Stimulated activated CD4-positive, alpha-beta T cell treated with anti-CD3 and anti-CD28 coated beads, Interleukin-4, amount 100 ng/mL, for 24 hours (primary cell): ENCODE results near the gene PSMD2.
A peak's percentile ranks its signal among the peaks of the same experiment; 100 is the strongest.
"Not testable (repeated sequence)": the region's sequence is repeated elsewhere in the genome, so short reads cannot be mapped to it uniquely, and the experiment has no call there.

Experiments used
- DNase-seq: peaks from one replicate; pipeline ENCODE4 v3.0.0-alpha.2; 2020

The PSMD2 gene

DNA sequence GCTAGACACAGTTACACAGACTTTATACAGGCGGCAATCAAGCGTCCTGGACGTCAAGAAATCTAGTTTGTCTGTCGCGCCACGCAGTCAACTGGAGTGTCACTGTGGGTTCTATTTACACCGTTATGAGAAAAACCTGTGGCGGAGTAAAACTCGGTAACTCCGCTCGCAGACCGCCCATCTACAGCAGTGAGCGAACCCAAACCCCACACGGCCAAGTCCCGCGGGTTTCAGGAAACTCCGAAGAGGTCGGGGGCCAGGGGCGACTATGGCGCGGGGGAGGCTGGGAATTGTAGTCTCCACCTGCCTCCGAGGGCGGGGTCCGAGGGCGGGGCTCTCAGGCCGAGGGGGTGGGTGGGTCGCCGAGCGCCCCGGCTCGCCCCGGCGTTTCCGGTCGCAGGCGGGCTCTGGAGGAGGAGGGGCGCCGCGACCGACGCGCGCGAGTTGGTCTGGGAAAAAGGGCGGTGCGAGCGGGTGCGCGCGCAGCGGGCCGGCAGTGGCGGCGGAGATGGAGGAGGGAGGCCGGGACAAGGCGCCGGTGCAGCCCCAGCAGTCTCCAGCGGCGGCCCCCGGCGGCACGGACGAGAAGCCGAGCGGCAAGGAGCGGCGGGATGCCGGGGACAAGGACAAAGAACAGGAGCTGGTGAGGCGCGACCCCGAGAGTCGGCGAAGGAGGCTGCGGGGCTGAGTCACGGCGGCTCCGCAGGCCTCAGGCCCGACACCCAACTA is at the start of gene PSMD2:
Gene PSMD2 (plus strand): TSS at position 483 of the 729 bp plus-strand sequence. CDS start 26 bp downstream, at position 509.
- DNase-seq = peak; percentile 98

DNA sequence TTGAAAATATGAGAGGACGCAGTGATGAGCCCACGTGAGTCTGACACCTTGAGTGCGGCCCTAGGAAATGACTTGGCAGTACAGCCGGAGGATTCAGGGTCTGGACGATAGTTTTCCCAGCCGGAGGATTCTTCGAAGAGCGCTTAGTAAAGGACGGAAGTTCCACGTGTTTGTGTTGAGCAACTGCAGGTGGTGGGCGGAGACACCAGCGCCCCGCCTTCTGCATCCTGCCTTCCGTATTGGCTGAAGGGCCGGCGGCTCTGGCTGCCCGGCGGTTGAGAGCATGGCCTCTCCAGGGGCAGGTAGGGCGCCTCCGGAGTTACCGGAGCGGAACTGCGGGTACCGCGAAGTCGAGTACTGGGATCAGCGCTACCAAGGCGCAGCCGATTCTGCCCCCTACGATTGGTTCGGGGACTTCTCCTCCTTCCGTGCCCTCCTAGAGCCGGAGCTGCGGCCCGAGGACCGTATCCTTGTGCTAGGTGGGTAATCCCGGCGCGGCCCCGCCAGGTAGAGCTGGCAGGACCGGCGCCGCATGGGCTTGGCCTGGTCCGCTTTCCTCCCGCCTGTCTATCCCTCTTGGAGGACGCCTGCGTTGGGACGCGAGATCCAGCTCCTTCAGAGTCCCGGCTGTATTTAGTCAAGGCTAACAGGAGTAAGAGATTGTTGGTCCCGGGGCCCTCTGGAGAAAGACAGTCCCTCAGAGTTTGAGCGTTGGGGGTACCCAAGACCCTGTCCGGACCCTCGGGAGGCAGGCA is 49.5 kb upstream of the PSMD2 start, which contains the start of gene EEF1AKMT4:
Gene EEF1AKMT4 (plus strand): TSS at position 261 of the 755 bp plus-strand sequence. CDS start 23 bp downstream, at position 284.
- peak; percentile 97 for DNase-seq

DNA sequence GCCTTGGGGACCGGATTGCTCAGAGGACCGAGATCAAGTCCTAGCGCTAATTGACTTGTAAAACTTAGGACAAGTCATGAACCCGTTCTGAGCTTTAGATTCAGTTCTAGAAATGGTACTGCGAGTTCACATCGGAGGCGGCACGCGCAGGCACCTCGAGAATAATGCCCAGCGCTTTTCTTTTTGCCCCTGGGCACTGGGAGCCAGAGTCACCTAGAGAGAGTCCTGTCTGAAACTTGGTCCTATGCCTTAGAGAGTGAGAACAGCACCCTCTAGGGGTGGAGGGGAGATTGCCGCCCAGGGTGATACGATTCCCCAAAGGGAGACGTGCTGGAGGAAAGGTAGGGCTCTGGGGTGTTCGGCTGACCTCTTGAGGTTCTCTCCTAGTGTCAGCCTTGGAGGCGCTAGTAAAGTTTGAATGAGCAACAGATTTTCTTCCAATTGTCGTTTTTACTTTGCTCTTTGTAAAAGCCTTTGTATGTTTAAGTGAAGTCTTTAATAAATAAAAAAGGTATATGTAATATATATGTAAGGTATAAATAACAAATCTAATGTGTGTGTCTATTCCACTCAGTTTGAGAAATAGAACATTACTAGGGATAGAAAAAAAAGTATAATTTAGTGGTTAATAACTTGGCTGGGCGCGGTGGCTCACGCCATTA is 48.7 kb upstream of the PSMD2 start:
- peak; percentile 93 for DNase-seq

DNA sequence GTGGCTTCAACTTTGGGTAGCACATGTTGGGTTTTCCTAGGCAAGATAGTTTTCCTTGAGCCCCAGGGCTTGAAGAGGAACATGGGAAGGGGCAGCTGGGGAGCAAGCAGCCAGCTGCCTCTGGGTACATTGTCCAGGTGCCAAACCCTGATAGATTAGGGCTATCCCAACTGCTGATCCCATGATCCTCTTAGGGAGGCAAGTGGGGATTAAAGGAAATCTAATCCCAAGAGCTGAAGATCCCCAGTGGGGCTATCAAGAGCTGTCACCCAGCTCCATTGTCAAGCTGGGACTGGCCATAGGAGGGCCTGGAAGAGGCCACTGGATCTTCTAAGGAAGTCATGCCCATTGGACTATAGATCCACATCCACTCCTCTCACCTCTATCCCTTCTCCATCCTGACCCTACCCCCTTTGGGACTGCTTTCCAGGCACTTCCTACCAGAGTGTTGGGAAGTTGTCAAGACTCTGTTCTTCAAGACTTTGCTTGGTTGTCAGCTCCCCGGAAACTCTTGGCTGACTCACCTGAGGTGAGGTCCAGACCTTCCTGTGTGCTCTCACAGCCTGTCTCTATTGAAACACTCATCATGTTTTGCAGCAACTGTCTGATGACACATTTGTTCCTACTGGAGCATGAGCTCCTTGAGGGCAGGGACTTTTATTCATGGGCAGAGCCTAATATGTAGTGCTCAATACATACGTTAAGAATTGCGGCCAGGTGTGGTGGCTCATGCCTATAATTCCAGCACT is 43.6 kb upstream of the PSMD2 start:
- peak; percentile 33 for DNase-seq

DNA sequence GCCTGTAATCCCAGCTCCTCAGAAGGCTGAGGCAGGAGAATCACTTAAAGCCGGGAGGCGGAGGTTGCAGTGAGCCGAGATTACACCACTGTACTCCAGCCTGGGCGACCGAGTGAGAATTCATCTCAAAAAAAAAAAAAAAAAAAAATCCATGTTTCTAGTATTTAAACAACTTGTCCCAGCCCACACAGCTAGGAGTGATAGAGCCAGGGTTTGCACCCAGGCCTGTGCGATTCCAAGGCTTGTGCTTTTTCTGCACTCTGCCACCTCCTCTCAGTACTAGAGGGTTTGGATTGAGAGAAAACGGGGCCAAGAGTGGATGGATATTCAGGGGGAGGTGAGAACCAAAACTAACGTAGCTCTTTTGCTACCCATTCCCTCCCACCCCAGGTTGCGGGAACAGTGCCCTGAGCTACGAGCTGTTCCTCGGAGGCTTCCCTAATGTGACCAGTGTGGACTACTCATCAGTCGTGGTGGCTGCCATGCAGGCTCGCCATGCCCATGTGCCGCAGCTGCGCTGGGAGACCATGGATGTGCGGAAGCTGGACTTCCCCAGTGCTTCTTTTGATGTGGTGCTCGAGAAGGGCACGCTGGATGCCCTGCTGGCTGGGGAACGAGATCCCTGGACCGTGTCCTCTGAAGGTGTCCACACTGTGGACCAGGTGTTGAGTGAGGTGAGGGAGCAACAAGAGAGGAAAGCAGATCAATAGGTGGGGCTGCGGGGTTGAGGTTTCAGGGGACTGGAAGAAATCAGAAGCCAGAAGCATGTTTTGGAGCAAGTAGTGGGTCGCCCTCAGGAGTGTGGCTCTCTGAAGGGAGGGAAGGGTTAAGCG is 41.7 kb upstream of the PSMD2 start:
- no peak for DNase-seq

DNA sequence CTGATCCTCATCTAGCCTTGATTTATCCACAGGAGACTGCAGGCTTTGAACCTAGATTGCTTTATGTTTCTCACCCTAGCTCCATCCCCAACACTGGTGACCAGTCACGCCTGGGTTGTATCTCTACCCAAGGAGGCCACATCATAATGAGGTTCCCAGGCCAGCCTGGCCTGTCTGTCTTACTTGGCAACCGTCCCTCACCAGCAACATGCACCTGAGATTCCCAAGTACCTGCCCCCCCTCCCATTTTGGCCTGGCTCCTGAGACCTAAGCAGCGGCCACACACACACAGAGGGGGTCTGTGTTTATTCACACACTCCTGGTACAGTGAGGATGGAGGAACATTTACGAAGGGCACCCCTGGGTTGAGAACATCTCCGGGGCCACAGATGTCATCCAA is 40.1 kb upstream of the PSMD2 start:
- no peak for DNase-seq

DNA sequence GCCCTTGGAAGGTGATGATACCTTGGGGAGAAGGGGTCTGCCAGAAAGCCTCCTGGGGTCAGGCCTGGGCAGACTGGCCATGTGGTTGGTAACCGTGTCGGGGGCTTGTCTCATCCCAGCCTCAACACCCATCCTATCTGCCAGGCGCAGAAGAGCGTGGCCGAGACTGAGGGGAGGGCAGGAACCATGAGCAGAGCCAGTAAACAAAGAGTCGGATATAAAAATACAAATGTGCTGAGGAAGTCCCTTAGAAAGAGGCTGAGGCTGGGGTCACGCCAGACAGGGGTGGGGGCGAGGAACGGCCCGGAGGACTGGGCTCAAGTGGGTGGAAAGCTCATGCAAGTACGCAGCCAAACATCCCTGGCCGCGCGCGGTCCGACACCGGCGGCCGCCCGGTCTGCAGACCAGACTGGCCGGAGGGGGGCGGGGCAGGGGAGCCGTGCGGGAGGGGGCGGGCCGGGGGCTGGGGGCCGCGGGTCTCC is 39.6 kb upstream of the PSMD2 start:
- no peak for DNase-seq

DNA sequence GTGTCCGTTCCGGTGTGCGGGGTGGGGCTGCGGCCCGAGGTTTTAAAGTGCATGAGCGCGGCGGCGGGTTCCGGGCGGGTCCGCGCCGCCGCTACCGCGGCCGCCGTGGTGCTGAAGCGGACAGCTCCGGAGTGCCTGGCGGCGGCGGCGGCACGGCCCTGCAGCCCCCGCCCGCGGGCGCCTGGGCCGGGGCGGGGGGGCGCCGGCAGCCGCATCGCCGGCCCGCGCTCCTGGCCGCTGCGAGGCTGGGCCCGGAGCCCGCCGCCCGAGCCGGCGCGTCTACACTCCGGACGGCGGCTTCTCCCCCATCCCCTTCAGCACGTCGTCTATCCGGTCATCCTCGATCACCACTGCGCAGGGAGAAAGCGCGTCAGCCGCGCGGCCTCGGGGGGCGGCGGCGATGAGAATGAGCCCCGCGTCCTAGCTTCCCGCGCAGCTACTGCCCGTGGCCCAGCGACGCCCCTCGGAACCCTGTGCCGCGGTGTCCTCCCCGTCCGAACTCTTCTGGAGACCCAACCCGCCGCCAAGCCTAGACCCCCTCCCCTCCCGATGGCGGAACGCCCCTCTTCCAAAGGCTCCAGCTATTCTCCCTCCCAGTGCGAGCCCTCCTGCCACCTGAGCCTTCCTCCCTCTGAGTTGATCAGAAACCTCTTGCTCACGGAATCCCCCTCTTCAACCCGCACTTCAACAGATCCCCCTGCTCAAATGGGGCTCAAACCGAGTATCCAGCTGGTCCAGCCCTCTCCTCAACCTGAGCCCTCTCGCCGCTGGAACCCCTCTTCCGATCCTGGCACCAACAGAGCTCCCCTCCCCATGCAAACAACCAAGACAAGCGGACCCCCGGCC is 38.9 kb upstream of the PSMD2 start:
- DNase-seq = no peak

DNA sequence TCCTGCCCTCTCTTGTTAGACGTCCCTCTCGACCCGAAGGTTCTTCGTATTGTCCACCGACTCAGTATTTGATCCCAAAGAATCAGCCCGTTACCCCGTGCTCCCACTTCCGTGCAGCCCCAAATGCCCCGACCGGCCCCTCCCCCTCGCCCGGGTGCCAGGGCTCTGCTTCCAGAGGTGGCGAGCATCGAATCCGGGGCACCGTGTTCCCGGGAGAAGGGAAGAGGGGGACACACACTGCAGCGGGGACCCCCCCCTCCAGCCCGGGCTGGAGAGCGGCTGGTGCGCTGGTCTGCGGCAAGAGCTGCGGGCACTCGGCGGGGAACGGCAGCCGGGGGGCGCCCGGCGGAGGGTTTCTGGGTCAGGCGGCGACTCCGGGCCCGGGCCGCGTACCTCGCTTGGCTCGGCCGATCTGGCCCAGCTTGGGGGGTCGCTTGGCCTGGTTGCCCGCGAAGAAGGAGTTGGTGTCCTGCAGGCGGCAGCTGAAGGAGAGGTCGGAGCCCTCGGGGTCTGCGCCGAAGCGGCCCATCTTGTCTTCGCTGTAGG is 38.2 kb upstream of the PSMD2 start:
- DNase-seq = no peak

DNA sequence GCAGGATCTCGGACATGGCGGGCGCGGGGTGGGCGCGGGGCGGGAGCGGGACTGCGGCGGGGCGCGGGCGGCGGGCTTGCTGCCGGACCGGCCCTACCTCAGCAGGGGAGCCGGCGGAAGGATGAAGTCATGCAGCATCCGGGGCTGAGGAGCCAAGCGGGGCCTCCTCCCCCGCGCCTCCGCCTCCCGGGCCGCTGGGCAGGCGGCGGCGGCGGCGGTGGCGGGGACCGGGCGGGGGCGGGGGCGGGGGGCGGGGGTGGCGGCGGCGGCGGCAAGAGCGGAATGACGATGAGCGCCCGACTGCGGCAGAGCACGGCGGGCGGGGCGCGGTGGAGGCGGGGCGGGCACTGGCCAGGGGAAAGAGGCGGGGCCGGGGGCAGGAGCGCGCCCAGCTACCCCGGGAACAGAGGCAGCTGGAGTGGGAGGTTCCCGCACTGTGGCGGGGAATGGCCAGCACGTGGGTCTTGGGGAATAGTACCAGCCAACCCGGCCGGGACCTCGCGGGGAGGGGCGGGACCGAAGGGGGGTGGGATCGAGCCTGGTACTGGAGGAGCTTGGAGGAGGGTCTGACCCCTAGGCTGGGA is 37.7 kb upstream of the PSMD2 start, which contains the start of gene CAMK2N2:
Gene CAMK2N2 (minus strand): TSS at position 284 of the 584 bp plus-strand sequence. CDS start 268 bp downstream, at position 16.
- DNase-seq = peak; percentile 45

DNA sequence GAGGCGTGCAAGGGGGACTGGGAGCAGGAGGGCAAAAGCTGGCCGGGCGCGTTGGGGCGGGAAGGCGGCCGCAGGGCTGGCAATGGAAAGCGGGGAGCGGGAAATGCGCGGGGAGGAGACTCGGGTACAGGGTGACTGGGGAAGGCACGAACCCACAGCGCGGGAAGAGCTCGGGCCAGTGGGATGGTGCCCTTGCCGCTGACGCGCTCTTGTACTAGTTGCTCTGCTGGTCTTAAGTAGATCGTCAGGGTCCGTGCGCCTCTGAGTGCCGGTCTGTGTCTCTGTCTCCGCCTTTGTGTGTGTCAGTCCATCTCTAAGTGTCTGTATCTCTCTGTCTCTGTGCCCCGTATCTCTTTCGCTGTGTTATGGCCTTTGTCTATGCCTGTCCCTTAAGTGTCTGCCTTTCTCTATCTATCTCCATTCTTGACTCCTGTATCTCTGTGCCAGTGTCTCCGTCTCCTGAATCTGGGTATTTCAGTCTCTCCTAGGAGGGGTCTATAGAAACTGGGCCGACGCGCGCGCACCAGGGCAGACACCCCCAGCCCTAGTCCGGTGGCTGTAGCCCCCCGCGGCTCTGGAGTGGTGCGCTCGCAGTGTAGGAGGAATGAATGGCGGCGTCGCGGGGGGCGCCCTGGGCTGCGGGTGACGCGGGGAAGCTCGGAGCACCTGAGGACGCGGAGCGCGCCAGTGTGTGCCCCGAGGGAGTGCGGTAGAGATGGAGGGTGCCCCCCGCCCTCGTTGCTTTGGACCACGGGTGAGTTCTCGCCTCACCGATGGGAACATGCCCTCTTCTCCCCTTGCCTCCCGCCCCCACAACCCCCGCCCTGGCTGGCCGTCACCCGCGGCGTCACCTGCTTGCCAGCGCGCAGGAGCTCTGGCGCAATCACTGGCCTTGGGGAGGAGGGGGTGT is 36.9 kb upstream of the PSMD2 start:
- DNase-seq = no peak

DNA sequence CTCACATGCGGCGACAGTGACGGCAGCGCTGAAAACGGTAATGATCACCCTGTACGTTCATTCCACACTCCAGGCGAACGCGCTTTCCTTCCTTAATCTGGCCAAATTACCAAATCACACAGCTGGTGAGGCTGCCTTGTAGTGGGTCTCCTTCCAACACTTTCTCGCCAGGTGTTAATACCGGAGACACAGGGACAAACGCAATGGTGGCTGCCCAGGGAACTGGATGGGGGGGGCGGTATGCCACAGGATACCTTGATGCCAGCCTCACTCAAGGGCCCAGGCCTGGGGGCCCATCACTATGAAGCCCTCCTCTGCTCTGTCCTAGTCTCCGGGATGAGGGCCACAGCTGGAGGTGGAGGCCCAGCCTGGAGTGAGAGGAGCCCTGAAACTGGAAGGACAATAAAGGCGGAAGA is 36.3 kb upstream of the PSMD2 start:
- DNase-seq = no peak

DNA sequence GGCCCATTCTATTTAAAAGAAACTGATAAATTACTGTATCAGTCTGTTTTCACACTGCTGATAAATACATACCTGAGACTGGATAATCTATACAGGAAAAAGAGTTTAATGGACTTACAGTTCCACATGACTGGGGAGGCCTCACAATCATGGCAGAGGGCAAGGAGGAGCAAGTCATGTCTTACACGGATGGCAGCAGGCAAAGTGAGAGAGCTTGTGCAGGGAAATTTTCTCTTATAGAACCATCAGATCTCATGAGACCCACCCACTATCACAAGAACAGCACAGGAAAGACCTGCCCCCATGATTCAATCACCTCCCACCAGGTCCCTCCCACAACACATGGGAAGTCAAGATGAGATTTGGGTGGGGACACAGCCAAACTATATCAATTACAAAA is 31.8 kb upstream of the PSMD2 start:
- DNase-seq = not testable (repeated sequence)

DNA sequence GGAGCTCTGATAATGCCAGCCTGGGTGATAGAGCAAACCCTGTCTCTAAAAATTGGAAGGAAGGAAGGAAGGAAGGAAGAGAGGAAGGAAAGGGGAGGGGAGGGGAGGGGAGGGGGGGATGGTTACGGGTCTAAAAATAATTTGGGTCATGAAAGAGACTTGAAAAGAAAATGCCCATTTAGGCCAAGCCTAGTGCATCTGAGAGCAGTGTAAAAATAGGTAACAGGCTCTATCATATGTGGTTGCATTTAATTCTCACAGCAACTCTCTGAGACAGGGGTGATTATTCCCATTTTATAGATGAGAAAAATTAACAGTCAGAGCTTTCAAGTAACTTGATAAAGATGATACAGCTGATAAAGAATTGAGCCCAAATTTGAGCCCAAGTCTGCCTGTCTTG is 26.8 kb upstream of the PSMD2 start:
- no peak for DNase-seq

DNA sequence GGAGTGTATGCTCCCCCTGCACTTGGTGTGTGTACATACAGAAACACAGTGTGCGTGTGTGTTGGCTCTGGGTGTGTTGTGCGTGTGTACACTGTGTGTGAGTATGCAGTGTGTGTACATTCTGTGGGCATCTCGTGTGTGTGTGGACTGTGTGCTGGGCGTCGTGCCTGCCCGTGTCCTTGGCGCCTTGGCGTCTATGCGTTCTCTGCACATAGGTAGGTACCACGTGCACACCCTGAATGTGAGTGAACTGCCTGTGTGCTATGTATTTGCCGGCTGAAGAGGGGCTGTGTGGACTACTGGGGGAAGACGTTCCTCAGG is 23.7 kb upstream of the PSMD2 start:
- DNase-seq = no peak

DNA sequence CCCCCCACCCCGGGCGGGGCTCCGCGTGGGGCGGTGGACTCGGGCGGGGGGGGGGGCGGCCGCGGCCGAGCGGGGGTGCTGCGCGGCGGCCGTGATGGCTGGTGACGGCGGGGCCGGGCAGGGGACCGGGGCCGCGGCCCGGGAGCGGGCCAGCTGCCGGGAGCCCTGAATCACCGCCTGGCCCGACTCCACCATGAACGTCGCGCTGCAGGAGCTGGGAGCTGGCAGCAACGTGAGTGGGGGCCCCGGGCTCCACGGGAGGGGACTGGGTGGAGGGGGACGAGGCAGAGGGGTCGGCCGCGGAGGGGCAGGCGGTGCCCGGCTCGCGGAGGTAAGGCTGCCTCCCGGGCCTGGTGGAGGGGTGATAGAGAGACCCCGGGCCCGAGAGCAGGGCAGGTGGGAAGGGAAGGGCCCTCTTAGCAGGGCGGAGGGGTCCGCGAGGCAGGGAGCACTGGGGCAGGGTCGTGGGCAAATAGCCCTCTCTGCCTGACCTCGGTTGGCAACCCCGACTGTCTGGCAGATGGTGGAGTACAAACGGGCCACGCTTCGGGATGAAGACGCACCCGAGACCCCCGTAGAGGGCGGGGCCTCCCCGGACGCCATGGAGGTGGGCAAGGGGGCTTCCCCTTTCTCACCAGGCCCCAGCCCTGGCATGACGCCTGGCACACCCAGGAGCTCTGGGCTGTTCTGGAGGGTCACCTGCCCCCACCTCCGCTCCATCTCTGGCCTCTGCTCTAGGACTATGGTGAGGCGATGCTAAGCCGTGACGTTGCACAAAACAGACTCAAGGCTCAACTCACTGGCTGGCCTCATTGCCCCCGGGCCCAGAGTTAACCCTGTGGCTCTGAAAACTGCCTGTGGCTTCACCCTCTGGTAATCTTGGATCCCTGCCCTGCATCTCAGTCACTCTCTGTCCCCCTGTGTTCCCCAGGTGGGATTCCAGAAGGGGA is 22.8 kb upstream of the PSMD2 start, which contains the start of gene ECE2:
Gene ECE2 (plus strand): TSS at position 62 of the 950 bp plus-strand sequence. CDS start 132 bp downstream, at position 194.
- no peak for DNase-seq

DNA sequence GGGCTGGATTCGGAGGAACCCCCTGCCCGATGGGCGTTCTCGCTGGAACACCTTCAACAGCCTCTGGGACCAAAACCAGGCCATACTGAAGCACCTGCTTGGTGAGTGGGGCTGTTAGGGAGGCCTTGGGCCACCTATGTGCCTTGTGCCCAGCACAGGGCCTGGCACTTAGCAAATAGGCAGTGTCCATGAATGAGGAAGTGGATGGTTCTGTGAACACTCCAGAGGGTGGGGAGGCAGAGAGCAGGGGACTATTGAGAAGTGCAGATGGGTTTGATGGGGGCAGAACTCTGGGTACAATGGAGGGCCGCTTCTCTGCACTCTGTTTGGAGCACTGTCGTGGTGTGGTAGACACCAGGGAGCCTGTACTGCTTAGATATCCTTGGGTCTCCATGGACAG is 21.7 kb upstream of the PSMD2 start:
- DNase-seq = no peak

DNA sequence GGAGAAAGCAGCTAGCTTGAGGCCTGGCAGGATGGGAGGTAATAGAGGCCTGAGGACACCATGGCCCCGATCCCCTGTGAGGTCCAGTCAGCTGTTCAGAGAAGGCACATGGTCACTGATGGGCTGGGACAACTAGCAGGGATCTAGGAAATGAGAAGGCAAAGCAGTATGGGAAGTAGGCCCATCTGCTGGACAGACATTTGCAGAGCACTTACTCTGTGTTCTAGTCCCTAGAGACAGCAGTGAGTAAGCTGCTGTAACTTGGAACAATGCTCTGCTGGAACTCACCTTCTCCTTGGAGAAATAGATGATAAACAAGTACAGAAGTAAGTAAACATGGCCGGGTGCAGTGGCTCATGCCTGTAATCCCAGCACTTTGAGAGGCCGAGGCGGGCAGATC is 16.1 kb upstream of the PSMD2 start:
- no peak for DNase-seq
